ENCODE measurements around the gene CCDC200.
"Not testable (repeated sequence)": the region's sequence is repeated elsewhere in the genome, so short reads cannot be mapped to it uniquely, and the experiment has no call there.

The CCDC200 gene

GRCh38 chr17:43215341-43215740 lies 13.1 kb downstream of the CCDC200 start:
- no peak for DNase-seq

- DNase-seq = no peak
These were observed 14.9 kb downstream of the CCDC200 start for GRCh38 chr17:43213545-43213944.

- DNase-seq = no peak
These were observed 15.6 kb downstream of the CCDC200 start for GRCh38 chr17:43212641-43213490.

GRCh38 chr17:43211480-43212402 lies 16.7 kb downstream of the CCDC200 start, which contains the start of gene TMEM106A:
Gene TMEM106A, plus strand, starts transcription at chr17:43211875. Its CDS starts 1,167 bp downstream, at chr17:43213042.
- no peak for DNase-seq

- no peak for DNase-seq
These were observed 17.3 kb downstream of the CCDC200 start for GRCh38 chr17:43211123-43211479.

- no peak for DNase-seq
These were observed 17.8 kb downstream of the CCDC200 start for GRCh38 chr17:43210576-43210975.

- DNase-seq = not testable (repeated sequence)
These were observed 25.4 kb downstream of the CCDC200 start for GRCh38 chr17:43203013-43203412.

- DNase-seq = peak; percentile 16 to 57
These were observed 28.3 kb downstream of the CCDC200 start for GRCh38 chr17:43200127-43200526.

- no peak for DNase-seq
These were observed 28.8 kb downstream of the CCDC200 start for GRCh38 chr17:43199633-43200032.

GRCh38 chr17:43193251-43193650 lies 35.2 kb downstream of the CCDC200 start:
- DNase-seq = no peak

- not testable (repeated sequence) for DNase-seq
These were observed 41.8 kb downstream of the CCDC200 start for GRCh38 chr17:43186656-43187055.

- no peak for DNase-seq
These were observed 44.5 kb downstream of the CCDC200 start for GRCh38 chr17:43183921-43184320.

- DNase-seq = no peak
These were observed 52.3 kb downstream of the CCDC200 start for GRCh38 chr17:43176119-43176570.

- no peak for DNase-seq
These were observed 53.0 kb downstream of the CCDC200 start for GRCh38 chr17:43175213-43176118.

GRCh38 chr17:43171586-43172487 lies 56.6 kb downstream of the CCDC200 start:
- DNase-seq = peak in 1 of 2 experiments; percentile 5
